ENCODE measurements around the gene SYCP2. TPM values are rescaled to one million over a fixed set of nuclear protein-coding genes. Genes with fewer than 3 reads are reported as not detected.
"Not testable (repeated sequence)": the region's sequence is repeated elsewhere in the genome, so short reads cannot be mapped to it uniquely, and the experiment has no call there.

The SYCP2 gene, protein sequence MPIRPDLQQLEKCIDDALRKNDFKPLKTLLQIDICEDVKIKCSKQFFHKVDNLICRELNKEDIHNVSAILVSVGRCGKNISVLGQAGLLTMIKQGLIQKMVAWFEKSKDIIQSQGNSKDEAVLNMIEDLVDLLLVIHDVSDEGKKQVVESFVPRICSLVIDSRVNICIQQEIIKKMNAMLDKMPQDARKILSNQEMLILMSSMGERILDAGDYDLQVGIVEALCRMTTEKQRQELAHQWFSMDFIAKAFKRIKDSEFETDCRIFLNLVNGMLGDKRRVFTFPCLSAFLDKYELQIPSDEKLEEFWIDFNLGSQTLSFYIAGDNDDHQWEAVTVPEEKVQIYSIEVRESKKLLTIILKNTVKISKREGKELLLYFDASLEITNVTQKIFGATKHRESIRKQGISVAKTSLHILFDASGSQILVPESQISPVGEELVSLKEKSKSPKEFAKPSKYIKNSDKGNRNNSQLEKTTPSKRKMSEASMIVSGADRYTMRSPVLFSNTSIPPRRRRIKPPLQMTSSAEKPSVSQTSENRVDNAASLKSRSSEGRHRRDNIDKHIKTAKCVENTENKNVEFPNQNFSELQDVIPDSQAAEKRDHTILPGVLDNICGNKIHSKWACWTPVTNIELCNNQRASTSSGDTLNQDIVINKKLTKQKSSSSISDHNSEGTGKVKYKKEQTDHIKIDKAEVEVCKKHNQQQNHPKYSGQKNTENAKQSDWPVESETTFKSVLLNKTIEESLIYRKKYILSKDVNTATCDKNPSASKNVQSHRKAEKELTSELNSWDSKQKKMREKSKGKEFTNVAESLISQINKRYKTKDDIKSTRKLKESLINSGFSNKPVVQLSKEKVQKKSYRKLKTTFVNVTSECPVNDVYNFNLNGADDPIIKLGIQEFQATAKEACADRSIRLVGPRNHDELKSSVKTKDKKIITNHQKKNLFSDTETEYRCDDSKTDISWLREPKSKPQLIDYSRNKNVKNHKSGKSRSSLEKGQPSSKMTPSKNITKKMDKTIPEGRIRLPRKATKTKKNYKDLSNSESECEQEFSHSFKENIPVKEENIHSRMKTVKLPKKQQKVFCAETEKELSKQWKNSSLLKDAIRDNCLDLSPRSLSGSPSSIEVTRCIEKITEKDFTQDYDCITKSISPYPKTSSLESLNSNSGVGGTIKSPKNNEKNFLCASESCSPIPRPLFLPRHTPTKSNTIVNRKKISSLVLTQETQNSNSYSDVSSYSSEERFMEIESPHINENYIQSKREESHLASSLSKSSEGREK (N-terminal part only)
- 1.00 TPM for polyA plus RNA-seq (2013, experiment 1 of 2; ENCODE audit: insufficient read length)
- 1.7 TPM for polyA plus RNA-seq (2013, experiment 2 of 2; ENCODE audit: insufficient read length)

DNA sequence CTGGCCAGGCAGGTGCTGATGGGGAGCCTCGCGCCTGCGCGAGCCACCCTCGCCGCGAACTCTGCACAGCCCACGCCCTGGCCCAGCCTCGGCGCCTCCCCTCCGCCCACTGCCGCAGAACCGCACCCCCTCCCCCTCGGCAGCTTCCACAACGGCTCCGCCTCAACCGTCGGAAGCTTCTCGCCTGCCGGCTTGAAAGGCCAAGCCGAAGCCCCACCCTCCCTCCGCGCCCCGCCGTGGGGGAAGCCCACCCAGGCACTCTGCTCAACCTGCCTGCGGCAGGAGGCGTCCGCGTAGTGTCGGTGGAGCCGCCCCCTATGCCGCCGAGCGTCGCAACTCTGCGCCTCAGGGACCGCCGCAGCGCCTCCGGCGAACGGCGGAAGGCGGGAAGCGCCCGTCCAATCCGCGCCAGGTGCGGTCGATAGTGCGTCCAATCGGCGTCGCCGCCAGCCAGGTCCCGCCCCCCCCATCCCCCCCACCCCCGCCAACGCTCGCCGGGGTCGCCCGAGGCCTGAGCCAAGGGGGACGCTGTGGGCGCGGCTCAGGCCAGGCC is at the start of gene SYCP2:
Gene SYCP2 (minus strand): TSS at position 342 of the 553 bp plus-strand sequence. CDS start 11,224 bp downstream, outside the sequence.
- peak; percentile 66 for DNase-seq

DNA sequence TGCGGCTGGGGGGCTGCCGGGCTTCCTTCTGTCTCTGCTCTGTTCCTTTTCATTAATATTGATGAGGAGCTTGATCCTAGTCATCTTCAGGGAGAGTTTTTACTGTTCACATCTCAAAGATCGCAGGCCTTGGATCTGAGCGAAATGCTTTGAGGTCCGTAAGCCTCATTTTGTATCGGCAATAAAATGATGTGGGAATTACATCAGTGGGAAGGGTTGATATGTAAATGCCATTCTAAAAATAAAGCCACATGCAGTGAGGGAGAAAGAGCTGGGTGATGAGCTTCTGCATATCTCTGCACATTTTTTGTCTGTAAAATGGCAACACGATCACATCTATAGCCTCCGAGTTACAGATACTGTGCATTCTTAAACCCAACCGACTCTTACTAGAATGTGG is 49.6 kb upstream of the SYCP2 start:
- DNase-seq, result no peak

DNA sequence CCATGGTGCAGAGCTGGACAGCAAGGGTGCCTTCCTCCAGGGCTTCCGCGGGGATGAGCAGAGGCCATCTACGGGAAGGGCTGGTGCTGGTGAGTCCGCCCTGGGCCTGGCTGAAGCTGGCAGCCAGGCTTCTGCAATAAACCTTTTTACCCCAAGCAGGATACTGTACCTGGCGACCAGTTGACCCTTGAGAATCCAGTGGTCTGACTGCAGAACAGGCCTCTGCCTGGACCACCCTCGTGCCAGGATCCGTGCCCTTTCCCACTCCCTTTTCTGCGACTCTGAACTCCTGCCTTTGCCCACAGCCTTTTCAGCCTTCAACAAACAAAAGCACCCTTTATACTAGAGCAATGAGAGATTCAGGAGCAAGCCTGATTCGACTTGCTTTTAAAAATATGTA is 43.6 kb upstream of the SYCP2 start:
- DNase-seq, result no peak

DNA sequence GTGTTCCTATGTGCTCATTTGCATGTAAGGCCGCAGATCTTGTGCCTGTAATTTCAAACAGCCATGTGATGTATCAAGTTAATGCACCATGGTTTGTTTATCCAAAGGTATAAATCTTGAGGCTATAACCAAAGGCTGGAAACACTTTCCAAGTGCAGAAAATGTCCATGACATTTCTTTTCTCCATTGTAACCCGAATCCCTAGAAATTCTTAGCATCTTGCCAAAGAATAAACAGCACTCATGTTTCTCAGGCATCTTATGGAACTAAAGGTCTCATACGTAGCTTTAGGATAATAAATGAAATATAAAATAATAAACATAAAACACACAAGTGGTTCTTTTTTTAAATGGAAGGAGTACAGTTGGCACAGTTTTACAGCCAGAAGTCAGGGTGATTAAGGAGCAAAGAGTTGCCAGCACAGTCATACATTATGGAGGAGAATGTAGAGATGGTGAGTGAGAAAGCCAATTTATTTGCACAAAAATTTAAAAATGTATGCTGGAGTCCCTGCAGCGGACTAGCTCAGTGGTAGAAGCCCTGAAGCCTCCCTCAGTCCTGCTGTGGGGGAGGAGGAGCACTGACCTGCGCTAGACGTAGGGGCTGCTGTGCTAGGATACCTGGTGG is 42.8 kb upstream of the SYCP2 start:
- DNase-seq, result no peak

DNA sequence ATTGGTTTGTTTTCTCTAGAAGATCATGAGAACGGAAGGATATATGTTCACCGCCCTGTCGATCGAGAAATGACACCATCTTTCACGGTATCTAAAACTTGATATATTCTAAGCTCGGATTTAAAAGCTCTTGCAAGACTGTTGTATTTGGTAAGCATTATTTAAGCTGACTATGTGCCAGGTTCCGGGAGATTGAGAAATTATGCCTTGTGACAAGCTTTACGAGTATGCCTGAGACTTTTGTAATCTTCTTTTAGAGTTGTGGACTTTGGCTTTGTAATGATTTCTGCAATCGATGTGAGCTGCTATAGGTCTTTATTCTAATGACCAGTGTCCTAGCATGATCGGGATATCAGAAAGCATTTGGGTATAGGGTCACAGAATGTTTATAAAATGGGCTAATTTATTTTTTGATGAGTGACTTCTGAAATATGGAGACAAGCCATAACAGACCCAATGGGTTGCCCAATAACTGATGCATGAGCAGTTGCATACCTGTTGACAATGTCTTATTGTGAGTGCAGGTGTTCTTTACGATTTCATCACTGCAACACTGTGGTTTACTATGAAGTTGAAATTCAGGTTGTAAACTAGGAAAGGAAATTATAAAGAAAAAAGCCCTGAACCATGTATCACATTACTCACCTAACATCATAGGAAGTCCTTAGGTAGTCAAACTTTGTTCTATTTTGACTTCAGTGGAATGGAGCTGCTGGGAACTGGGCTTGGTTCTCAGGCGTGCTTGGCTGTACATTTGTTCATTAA is 38.8 kb upstream of the SYCP2 start:
- no peak for DNase-seq

DNA sequence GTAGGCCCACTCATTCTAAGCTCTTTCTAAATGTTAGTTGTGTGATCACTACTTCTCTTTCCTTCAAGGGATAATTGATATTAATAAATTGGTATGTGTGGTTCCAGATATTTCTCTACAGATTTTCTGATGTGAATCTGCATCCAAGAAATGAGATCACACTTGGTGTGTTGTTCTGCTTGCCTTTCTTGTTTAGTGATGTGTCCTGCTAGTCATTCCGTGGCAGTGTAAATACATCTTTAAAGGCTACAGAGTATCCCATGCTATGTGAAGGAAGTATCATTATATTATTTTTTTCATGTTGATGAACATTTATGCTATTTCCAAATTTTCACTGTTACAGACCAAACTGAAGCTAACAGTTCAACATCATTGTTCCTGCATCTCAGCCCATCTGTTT is 38.0 kb upstream of the SYCP2 start:
- no peak for DNase-seq

DNA sequence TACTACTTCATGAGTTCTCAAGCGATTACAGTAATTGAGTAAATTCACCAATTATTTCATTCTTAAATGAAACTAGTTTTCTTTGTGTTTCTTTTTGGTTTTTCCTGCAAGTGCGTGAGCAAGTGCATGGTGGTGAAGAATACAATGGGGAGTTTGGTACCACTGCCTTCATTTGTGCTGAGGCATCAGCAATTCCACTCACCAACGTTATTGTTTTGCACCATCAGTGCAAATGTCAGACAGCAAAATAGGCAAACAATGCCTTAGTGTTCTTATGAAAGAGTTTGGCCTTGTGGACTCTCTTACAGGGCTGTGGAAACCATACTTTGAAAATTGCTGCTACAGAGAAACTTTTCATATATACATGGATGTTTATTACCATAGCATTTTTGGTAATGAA is 33.0 kb upstream of the SYCP2 start:
- DNase-seq, result no peak

DNA sequence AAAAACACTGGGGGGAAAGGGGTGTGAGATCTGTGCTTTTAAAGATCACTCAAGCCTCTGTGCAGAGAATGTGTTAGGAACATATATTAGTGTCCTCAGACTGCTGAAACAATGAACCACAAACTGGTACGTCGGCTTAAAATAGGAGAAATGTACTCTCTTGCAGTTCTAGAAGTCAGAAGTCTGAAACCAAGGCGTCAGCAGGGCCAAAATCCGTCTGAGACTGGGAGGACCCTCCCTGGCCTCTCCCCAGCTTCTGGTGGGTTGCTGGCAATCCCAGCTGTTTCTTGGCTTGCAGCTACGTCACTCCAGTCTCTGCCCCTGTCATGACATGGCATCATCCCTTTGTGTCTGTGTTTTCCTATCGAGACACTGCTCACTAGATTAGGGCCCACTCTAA is 28.7 kb upstream of the SYCP2 start:
- DNase-seq, result no peak

DNA sequence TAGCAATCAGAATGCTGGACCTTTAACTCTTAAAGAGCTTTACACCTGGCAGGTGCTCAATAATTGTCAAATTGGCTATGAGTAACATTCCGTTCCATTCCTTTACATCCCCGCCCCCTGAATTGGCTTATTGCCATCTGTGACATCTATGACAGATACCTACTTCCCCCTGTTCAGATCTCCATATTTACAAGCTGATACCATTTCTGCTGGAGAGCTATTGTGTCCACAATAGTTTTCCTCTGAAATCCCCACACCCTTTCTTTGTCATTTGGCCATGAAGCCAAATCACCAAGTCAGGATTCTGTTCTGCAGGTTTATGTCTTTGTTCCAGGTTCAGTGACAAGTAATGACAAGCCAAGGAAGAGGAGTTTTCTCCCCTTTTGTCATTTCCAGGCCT is 28.0 kb upstream of the SYCP2 start:
- DNase-seq, result no peak

DNA sequence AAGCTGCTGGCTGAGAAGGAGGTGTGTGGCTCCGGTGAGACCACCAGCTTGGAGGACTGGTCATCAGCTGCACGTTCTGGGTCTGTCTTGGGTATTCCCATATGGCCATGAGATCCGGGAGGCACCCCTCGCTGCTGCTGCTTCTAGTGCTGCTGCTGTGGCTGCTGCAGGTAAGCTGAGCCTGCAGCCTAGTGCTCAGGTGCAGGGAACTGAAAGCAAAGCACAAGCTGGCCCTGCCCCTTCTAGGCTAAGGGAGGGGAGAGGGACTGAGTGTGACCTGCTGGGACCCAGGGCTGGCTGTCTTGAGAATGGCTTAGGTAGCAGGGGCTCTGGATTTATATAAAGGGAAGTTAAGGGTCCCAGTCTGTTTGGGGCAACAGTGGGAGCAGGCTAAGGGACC is 25.2 kb upstream of the SYCP2 start:
- no peak for DNase-seq

DNA sequence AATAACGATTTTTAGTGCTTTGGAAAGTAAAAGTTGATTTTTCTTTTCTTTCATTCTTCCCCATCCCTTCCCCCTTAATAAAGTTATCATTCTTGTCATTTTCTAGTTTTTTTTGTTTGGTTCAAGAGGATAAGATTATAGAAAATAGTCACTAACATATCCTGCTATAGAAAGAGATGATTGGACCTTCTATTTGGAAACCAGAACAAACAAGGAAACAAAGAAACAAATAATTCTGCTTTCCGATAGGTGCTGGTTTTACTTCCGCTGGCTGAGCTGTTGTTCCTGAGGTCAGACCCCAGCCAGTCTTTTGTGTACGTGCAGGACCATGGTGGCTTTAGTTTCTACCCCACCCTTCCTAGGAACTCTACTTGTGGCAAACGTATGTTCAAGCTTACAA is 24.7 kb upstream of the SYCP2 start, which contains the start of gene CDH26:
Gene CDH26 (plus strand): TSS at position 301 of the 400 bp plus-strand sequence. CDS start 304 bp downstream, outside the sequence.
- no peak for DNase-seq

DNA sequence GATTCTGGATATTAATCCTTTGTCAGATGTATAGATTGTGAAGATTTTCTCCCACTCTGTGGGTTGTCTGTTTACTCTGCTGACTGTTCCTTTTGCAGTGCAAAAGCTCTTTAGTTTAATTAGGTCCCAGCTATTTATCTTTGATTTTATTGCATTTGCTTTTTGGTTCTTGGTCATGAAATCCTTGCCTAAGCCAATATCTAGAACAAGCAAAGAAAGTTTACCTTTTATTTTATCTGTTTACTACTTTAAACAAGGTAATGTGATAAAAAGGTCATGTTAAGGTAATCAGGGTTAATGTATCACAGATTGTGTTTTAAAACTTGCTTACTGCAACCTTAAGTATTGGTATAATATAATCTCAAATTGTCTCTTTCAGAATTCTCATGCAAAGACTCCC is 24.1 kb upstream of the SYCP2 start:
- DNase-seq, result not testable (repeated sequence)

DNA sequence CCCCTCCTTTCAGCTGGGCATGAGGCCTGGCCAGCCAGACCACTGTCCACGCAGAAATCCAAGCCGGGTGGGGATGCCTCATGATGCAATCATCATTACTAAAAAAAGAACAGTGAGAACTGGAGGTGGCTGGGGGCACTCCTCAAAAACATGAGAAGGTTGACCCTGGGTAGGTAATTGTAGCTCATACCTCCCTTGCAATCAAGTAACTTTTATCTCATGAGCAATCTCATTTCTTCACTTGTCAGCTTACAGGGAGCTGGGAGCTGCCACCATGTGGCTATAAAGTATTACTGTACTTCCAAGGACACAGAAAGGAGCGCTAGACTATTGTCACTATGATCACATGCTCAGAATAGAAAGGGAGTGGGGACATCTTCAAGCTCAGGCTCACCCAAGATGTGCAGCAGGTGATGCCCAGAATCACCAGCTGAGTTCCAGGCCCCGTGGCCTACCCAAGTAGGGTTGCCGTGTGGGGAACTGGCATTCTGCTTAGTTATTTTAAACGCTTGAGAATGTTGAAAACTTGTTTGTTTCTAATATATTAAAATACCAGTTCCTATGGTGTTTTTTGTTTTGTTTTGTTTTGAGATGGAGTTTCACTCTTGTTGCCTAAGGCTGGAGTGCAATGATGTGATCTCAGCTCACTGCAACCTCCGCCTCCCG is 21.8 kb upstream of the SYCP2 start:
- DNase-seq, result peak; percentile 24

DNA sequence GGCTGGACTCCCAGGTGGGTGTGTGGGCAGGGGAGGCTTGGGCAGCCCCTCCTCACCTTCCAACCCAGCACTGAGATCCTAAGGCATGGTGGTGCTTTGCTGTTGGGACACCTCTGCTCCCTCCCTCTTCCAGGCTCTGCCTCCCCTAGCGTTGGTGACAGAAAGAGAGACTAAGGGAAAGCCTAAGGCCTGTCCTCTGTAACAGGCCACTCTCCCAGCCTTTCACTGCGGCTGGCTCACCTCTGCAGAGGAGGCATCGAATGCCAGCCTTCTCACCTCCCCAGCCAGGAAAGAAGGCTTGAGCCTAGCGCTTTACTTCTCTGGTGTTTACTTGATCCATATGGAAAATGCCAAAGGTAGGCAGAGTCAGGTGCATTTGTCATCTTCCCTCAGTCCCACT is 21.3 kb upstream of the SYCP2 start:
- DNase-seq, result no peak

DNA sequence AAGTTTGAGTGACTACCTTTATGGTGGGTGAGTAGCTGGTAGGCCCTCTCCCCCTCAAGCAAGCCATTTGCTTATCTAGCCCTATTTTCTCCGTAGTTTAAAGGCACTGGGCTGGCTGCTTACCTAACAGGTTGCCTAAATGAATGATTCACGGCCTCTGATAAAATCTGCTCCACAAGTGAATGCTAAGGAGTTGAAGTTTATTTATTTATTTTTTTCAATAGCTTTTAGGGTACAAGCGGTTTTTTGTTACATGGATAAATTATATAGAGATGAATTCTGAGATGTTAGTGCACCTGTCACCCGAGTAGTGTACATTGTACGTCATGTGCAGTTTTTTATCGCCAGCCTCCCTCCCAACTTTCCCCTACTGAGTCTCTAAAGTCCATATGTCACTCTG is 16.5 kb upstream of the SYCP2 start:
- DNase-seq, result no peak

DNA sequence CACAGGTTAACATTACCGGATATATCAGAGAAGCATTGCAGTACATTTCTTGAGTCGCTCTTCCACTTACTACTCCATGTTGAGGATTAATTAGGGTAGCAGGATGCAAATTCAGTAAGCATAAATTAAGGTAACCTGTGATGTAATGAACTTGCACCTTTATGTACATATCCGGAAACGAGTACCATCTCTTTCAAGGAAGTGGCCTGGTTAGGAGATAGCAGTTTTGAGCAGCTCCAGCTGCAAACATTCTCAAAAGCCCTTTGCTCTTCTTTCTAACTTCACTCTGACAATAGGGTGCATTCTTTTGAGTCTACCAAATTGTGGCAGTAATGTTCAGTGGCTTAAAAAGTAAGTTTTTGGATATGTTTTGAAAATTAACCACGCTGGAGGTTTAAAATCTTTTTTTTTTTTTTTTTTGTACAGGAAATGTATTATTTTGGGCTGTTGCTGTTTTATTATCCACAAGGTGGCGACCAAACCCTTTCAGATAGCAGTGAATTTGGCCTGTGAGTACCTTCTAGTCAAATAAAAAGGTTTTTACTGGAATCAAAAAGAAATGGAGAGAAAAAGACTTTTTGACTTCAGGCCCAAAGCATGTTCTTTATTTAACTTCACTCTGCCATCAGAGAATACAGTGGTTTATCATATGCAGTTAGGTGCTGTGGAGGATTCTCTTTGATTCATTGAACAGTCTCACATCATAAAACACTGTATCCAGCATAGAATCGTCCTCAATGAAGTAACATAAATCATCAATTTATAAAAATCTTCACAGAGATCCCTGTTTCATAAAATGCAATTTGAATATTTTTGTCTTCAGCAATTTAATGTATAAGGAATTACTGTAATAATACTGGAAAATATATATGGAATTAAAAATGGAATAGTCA is 15.6 kb upstream of the SYCP2 start:
- DNase-seq, result peak; percentile 63

DNA sequence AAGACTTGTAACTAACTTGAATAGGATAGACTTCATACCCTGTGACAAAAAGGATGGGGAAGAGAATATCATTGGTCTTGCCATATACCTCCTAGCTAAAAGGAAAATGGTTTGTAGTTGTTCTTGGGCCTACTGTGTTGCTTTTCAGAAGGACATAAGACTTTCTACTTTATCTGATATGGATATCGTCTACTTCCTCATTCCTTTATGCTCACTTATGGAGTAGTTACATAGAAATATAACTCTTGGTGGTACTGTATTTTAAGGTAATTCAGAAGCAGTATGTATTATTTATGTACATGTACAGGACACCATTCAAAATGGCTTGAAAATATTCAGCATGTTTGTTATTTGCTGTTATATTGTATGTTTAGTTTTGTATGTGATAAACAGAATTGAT is 14.8 kb upstream of the SYCP2 start:
- no peak for DNase-seq

DNA sequence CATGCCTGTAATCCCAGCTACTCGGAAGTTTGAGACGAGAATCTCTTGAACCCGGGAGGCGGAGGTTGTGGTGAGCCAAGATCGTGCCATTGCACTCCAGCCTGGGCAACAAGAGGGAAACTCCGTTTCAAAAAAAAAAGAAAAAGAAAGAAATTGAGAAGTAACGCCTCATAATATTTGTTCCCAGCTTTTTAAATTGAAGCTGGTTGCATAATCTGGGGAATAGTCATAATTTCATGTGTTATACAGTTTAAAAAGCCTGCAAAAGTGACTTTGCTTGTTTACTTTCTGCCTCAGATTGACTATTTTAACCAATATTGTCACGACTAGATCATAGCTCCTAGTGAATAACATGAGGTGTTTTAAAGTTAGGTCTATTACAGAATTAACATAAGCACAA is 13.9 kb upstream of the SYCP2 start:
- DNase-seq, result no peak

DNA sequence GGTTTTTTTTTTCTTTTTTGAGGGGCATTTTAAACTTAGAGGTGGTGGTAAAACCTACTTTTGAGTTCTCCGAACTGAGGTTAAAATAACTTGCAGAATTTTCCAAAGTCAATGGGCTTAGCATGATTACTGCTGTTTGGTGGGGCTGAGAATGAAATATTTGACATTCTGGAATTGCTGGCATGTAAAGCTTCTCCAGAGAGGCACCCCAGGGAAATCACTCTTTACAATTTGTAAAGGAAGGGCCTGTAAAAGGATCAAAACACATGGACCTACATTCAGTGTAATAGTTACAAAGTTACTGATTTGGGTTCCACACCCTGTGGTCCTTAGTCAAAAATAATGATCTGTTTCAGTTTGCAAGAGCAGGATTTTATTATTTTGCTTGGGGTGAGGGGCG is 12.3 kb upstream of the SYCP2 start:
- DNase-seq, result peak; percentile 63

Measured in fibroblast of skin of scalp (primary cell).